ENCODE data around the gene REL.

DNA sequence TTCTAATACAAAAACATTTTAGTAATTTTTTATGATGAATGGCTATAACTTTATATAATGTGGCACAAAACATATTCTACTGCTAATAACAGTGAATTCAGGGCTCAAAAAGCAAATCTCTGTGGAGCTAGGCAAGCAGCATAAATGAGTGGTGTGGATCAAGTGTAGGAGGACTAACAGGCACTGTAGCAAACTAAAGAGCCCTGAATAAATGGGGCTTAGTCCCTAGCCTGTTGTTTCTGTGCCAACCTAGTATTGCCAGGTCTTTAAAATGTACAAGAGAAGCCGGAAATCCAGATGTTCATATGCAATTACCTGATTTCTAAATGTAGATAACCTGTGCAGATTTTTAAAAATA is 18.5 kb downstream of the REL start:
- TF ChIP-seq, protein P1, sequence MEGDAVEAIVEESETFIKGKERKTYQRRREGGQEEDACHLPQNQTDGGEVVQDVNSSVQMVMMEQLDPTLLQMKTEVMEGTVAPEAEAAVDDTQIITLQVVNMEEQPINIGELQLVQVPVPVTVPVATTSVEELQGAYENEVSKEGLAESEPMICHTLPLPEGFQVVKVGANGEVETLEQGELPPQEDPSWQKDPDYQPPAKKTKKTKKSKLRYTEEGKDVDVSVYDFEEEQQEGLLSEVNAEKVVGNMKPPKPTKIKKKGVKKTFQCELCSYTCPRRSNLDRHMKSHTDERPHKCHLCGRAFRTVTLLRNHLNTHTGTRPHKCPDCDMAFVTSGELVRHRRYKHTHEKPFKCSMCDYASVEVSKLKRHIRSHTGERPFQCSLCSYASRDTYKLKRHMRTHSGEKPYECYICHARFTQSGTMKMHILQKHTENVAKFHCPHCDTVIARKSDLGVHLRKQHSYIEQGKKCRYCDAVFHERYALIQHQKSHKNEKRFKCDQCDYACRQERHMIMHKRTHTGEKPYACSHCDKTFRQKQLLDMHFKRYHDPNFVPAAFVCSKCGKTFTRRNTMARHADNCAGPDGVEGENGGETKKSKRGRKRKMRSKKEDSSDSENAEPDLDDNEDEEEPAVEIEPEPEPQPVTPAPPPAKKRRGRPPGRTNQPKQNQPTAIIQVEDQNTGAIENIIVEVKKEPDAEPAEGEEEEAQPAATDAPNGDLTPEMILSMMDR (IDR thresholded peaks at IDR 0.05) = no peak
- TF ChIP-seq EP300 (IDR thresholded peaks at IDR 0.05) = no peak

Data from stomach (tissue), 4 donors.